Measurements from ENCODE around the gene LACTBL1. TPM values are rescaled to one million over a fixed set of nuclear protein-coding genes. Genes with fewer than 3 reads are reported as not detected.

LACTBL1 gene
- polyA plus RNA-seq, 5 donors: not detected

- DNase-seq: no peak
Measured at GRCh38 chr1:22913421-22914141, 59.1 kb downstream of the LACTBL1 start.

GRCh38 chr1:22912311-22912710 lies 60.4 kb downstream of the LACTBL1 start:
- no peak for DNase-seq

- DNase-seq: no peak
Measured at GRCh38 chr1:22910986-22911651, 61.5 kb downstream of the LACTBL1 start.

GRCh38 chr1:22910286-22910685 lies 62.4 kb downstream of the LACTBL1 start:
- no peak for DNase-seq

GRCh38 chr1:22908880-22909426 lies 63.7 kb downstream of the LACTBL1 start:
- DNase-seq: no peak

- DNase-seq: no peak
Measured at GRCh38 chr1:22907528-22907927, 65.1 kb downstream of the LACTBL1 start.

GRCh38 chr1:22906968-22907367 lies 65.7 kb downstream of the LACTBL1 start:
- no peak for DNase-seq

- no peak for DNase-seq
Measured at GRCh38 chr1:22903113-22903512, 69.6 kb downstream of the LACTBL1 start.

Other genes starting within 250 kb of the LACTBL1 start
- under 1 TPM in 1 of 5 donors, not detected in 4; 0.33 TPM for gene TEX46, start 43.0 kb upstream of the LACTBL1 start, polyA plus RNA-seq (ENCODE audit: insufficient read depth in 1 of 5, insufficient read length in 5 of 5, low replicate concordance in 1 of 5)
- gene KDM1A, start 46.6 kb upstream of the LACTBL1 start, polyA plus RNA-seq (ENCODE audit: insufficient read depth in 1 of 5, insufficient read length in 5 of 5, low replicate concordance in 1 of 5): 100 to 1,000 TPM; 110 to 122 (median 114) TPM
- gene LUZP1, start 196.0 kb upstream of the LACTBL1 start, polyA plus RNA-seq (ENCODE audit: insufficient read depth in 1 of 5, insufficient read length in 5 of 5, low replicate concordance in 1 of 5): 10 to 100 TPM; 20.2 to 31.8 (median 27.2) TPM
- gene HTR1D, start 244.6 kb upstream of the LACTBL1 start, polyA plus RNA-seq (ENCODE audit: insufficient read depth in 1 of 5, insufficient read length in 5 of 5, low replicate concordance in 1 of 5): under 1 TPM; 0.08 to 0.34 (median 0.19) TPM

Data from right lung (tissue), 5 donors.